ENCODE data around the gene ZNF829.

Gene ZNF829

DNA sequence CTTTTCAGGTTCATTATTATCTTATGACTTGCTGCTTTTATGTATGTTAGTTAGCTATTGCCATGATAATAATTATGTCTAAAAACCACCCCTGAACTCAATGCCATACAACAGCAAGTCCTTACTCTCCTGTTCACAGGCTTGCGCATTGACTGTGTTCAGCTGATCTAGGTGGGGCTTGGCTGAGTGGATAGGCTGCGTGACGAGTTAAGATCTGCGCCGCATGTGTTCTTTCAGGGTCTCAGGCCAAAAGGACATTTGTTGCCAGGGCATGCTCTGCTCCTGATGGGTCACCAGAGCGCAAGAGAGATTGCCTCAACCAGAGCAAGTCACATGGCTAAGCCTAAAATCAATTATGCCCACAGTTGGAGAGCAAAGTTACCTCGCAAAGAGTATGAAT, 900 bp upstream of the ZNF829 start:
- TF ChIP-seq TAF1 (IDR thresholded peaks at IDR 0.05; ENCODE audit: borderline replicate concordance, insufficient read depth, low read length), result no peak

- no peak for TF ChIP-seq SIN3A (IDR thresholded peaks at IDR 0.05; ENCODE audit: borderline replicate concordance, insufficient read depth, low read length)
- TF ChIP-seq POLR2AphosphoS5 (IDR thresholded peaks at IDR 0.05; ENCODE audit: low read depth, low read length), result no peak
- TF ChIP-seq, protein P1, sequence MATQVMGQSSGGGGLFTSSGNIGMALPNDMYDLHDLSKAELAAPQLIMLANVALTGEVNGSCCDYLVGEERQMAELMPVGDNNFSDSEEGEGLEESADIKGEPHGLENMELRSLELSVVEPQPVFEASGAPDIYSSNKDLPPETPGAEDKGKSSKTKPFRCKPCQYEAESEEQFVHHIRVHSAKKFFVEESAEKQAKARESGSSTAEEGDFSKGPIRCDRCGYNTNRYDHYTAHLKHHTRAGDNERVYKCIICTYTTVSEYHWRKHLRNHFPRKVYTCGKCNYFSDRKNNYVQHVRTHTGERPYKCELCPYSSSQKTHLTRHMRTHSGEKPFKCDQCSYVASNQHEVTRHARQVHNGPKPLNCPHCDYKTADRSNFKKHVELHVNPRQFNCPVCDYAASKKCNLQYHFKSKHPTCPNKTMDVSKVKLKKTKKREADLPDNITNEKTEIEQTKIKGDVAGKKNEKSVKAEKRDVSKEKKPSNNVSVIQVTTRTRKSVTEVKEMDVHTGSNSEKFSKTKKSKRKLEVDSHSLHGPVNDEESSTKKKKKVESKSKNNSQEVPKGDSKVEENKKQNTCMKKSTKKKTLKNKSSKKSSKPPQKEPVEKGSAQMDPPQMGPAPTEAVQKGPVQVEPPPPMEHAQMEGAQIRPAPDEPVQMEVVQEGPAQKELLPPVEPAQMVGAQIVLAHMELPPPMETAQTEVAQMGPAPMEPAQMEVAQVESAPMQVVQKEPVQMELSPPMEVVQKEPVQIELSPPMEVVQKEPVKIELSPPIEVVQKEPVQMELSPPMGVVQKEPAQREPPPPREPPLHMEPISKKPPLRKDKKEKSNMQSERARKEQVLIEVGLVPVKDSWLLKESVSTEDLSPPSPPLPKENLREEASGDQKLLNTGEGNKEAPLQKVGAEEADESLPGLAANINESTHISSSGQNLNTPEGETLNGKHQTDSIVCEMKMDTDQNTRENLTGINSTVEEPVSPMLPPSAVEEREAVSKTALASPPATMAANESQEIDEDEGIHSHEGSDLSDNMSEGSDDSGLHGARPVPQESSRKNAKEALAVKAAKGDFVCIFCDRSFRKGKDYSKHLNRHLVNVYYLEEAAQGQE (IDR thresholded peaks at IDR 0.05; ENCODE audit: insufficient read depth in 1 of 2, low read depth in 2 of 2, low read length in 2 of 2), result no peak
- TF ChIP-seq FOXP2 (optimal IDR thresholded peaks at IDR 0.05; ENCODE audit: borderline replicate concordance, extremely low read depth, extremely low read length, insufficient read depth), result no peak
- TF ChIP-seq TAF1 (IDR thresholded peaks at IDR 0.05; ENCODE audit: borderline replicate concordance, insufficient read depth, low read length), result no peak
These were observed 17.7 kb downstream of the ZNF829 start for GRCh38 chr19:36898422-36898821.

GRCh38 chr19:36894849-36895383, 21.2 kb downstream of the ZNF829 start:
- TF ChIP-seq TAF1 (IDR thresholded peaks at IDR 0.05; ENCODE audit: borderline replicate concordance, insufficient read depth, low read length) (no peak), FOXP2 (optimal IDR thresholded peaks at IDR 0.05; ENCODE audit: borderline replicate concordance, extremely low read depth, extremely low read length, insufficient read depth) (no peak)

DNA sequence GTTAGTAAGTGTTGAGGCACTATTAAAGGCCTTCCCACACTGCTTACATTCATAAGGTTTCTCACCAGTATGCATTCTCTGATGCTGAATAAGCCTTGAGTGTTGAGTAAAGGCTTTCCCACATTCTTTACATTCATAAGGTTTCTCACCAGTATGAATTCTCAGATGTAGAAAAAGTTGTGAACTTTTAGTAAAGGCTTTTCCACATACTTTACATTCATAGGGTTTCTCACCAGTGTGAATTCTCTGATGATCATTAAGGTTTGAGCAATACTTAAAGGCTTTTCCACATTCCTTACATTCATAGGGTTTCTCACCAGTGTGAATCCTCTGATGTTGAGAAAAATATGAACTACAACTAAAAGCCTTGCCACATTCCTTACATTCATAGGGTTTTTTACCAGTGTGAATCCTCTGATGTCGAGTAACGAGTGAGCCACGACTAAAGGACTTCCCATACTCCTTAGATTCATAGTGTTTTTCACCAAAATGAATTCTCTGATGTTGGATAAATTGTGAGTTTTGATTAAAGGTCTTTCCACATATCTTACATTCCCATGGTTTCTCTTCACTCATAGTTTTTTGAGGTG, 24.2 kb downstream of the ZNF829 start:
- TF ChIP-seq TAF1 (IDR thresholded peaks at IDR 0.05; ENCODE audit: borderline replicate concordance, insufficient read depth, low read length), result no peak
- no peak for TF ChIP-seq POLR2AphosphoS5 (IDR thresholded peaks at IDR 0.05; ENCODE audit: low read depth, low read length)
- TF ChIP-seq SIN3A (IDR thresholded peaks at IDR 0.05; ENCODE audit: borderline replicate concordance, insufficient read depth, low read length), result no peak
- TF ChIP-seq, protein P1 (IDR thresholded peaks at IDR 0.05; ENCODE audit: insufficient read depth in 1 of 2, low read depth in 2 of 2, low read length in 2 of 2), result no peak
- no peak for TF ChIP-seq FOXP2 (optimal IDR thresholded peaks at IDR 0.05; ENCODE audit: borderline replicate concordance, extremely low read depth, extremely low read length, insufficient read depth)

GRCh38 chr19:36876993-36877938, 38.8 kb downstream of the ZNF829 start:
- TF ChIP-seq SIN3A (IDR thresholded peaks at IDR 0.05; ENCODE audit: borderline replicate concordance, insufficient read depth, low read length), result no peak

DNA sequence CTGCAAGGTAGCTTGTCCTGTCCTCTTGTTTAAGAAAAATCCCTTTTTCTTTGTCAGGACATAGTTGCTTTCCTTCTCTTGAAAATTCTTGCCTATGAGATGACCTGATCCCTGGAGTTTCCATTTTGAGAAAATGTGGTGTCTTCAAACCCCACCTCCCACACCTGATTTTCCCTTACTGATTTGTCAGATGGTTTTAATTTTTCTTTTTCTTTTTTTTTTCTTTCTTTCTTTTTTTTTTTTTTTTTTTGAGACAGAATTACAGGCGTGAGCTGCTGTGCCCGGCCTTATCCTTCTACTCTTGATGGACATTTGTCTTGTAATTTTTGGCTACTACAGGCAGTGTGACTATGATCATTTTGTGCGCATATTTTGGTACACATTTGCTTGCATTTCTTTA, 64.2 kb downstream of the ZNF829 start:
- no peak for TF ChIP-seq FOXP2 (optimal IDR thresholded peaks at IDR 0.05; ENCODE audit: borderline replicate concordance, extremely low read depth, extremely low read length, insufficient read depth)
- no peak for TF ChIP-seq TAF1 (IDR thresholded peaks at IDR 0.05; ENCODE audit: borderline replicate concordance, insufficient read depth, low read length)
- TF ChIP-seq POLR2AphosphoS5 (IDR thresholded peaks at IDR 0.05; ENCODE audit: low read depth, low read length), result no peak
- no peak for TF ChIP-seq SIN3A (IDR thresholded peaks at IDR 0.05; ENCODE audit: borderline replicate concordance, insufficient read depth, low read length)

GRCh38 chr19:36850559-36851442, 65.3 kb downstream of the ZNF829 start, which contains the start of gene ZNF345:
Gene ZNF345, plus strand, starts transcription at chr19:36850876. Its CDS starts 25,955 bp downstream, at chr19:36876831.
- TF ChIP-seq TAF1 (IDR thresholded peaks at IDR 0.05; ENCODE audit: borderline replicate concordance, insufficient read depth, low read length) (no peak), SIN3A (IDR thresholded peaks at IDR 0.05; ENCODE audit: borderline replicate concordance, insufficient read depth, low read length) (peak; percentile 39; the same call in 1 of the 2 replicates), FOXP2 (optimal IDR thresholded peaks at IDR 0.05; ENCODE audit: borderline replicate concordance, extremely low read depth, extremely low read length, insufficient read depth) (no peak), POLR2AphosphoS5 (IDR thresholded peaks at IDR 0.05; ENCODE audit: low read depth, low read length) (peak; percentile 49; the same call in 1 of the 2 replicates)

All from PFSK-1 (cell line).